Uterus (tissue), 2 donors: ENCODE results near the gene KRTDAP.

ENCODE experiments used
- CTCF ChIP-seq, 4 experiments: fragments of 200-600 bp in 2 of 4; fragments of 450-650 bp in 2 of 4; sonication (generic) in 2 of 4; IDR thresholded peaks; one replicate each; pipeline ENCODE4 v1.5.1; 2016 to 2019; ENCODE audit warnings: antibody characterized with exemption in 4 of 4, mild to moderate bottlenecking in 2 of 4, moderate library complexity in 1 of 4
- POLR2A ChIP-seq, 2 donors: fragments of 450-650 bp; IDR thresholded peaks; one replicate each; pipeline ENCODE4 v1.6.1; 2016; ENCODE audit warnings: antibody characterized with exemption in 2 of 2, mild to moderate bottlenecking in 1 of 2, moderate library complexity in 1 of 2

- TF ChIP-seq CTCF (IDR thresholded peaks at IDR 0.05) = no peak
- no peak for TF ChIP-seq POLR2A (IDR thresholded peaks at IDR 0.05)
Measured at GRCh38 chr19:35533822-35534392, 43.6 kb upstream of the KRTDAP start.
